ENCODE data around the gene PRSS27.
A peak's percentile ranks its signal among the peaks of the same experiment; 100 is the strongest.
"Not testable (repeated sequence)": the region's sequence is repeated elsewhere in the genome, so short reads cannot be mapped to it uniquely, and the experiment has no call there.

The PRSS27 gene

DNA sequence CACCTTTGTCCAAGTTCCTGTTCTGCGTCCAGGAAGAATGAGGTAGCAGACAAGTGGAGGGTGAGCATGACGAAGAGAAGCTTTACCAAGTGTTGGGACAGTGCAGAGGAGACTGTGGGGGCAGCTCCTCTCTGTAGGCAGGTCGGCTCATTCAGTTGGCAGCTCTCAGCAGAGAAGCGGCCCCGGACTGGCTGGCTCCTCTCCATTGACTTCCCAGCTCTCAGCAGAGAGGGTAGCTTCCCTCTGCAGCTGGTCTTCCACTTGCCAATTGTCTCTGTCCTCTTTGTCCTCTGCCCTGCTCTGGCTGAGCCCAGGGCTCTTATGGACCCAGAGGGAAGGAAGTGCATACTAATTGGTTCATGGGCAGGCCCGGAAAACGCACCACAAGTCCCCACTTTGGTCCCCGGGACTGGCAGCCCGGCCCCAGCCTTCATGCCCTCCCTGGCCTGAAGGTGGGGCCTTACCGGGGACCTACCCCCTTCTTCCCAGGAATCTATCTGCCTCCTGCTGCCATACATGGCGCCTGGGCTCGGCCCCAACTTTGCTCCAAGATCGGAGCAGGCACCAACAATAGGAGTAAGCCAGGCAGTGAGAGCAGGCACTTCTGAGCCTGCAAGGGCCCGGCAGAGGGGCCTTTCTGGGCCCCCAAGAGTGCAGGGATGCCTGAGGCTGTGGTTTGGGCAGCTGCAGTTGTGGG is 27.6 kb downstream of the PRSS27 start:
- DNase-seq: no peak

DNA sequence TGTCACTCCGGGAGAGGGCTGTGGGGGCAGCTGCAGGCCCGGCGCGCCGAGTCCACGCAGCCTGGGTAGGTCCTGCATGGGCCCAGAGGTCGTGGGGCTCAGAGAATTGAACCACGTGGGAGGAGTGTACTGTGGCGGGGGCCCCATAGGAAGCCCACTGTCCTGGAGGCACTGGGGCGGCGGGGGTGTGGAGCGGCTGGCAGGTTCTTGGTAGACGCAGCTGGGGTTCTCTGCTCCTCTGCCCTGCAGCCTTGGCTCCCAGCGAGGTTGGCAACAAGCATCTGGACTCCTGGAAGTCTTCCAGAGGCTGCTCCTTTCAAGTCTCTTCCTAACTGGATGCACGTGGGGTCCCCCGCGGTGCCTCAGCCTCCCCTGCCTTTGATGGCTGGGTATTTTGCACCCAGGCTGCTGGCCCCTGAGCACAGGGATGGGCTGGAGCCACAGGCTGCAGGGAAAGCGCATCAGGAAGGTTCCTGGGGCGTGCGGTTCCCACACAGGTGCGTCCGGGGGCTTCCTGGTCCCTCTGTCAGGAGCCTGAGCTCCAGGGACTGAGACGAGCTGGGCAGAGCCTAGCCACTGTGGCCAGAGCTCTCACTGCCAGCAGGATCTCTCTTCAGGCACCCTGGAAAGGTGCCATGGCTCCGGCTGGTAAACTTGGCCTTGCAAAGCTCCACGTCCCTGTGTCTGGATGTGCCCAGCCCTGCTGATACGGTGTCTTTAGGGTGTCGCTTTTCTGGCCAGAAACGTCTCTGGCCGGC is 28.4 kb downstream of the PRSS27 start:
- no peak for DNase-seq

- DNase-seq: no peak
Observed at GRCh38 chr16:2690852-2691251, 29.2 kb downstream of the PRSS27 start.

GRCh38 chr16:2689968-2690801 is 29.8 kb downstream of the PRSS27 start:
- DNase-seq: no peak

- not testable (repeated sequence) for DNase-seq
Observed at GRCh38 chr16:2689422-2689821, 30.6 kb downstream of the PRSS27 start.

DNA sequence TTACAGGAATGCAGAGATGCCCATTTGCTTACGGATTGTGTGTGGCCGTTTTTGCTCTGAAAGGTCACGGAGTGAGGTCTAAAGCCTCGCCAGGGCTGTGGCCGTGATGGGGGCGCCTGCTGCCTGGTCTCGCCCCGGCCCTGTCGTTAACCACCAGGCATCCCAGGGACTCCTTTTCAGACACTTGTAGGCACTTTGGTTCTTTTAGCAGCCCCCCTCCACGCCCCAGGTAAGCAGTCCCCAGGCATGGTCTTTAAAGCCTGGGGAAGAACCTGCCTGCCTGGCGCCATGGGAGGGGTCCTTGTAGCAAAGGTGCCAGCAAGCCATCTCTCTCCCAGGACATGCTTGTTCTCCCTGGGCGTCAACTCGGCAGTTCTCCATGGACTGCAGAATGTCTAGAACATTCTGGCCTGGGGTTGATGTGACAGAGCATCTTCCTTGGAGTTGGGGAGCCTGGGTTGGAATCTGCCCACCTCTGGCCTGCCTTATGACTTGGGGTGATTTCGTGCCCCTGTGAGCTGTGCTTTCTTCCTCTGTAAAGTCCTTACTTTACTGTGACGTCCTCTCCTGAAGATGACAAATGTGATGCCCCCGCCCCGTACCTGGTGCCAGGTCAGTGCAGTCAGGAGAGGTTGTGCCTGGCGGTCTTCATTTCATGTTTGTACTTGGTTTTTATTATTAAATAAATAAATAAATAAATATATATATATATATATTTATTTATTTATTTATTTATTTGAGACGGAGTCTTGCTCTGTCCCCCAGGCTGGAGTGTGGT is 32.3 kb downstream of the PRSS27 start:
- DNase-seq: no peak

DNA sequence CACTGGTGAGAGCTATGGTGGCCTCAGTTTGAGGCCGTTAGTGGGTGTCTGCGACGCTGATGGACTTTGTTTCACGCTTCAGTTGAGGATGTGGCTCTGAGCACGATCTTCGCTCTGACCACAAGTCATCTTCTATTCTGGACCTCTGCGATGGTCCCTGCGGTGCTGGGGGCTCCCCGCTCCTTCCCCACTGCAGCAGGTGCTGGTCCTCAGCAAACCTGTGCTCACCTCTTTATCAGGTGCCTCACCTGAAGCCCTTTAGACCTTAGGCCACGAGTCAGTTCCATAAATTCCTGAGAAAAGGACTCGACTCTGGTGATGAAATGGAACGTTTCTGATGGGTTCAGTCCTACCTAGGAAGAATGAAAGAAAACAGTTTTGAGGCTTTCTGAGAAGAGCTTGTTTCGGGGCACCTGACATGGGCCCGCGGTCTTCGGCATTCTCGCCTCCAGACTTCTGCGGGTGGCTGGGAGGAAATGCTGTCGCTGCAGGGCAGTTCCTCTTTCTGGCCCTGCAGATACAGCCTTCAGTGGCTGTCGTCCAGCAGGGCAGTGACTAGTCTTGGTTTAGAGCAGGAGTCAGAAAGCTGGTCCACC is 33.0 kb downstream of the PRSS27 start:
- DNase-seq: no peak

DNA sequence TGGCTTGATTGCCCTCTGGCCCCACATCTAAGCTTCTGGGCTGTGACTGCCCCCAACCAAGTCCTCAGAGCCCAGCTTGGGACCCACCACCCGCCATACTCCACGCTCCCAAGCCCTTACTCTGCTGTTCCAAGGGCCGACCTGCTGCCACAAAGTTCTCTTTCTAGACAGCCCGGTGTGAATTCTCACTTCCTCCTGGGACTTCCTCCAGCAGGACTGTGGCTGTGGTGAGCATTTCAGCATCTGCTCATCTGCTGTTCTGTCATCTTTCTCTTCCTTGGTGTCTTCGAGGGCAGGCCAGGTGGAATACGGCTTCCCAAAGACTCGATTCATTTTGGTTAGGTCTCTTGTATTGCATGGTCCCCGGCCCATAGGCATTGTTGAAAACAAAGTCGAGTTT is 33.9 kb downstream of the PRSS27 start:
- DNase-seq: not testable (repeated sequence)

- not testable (repeated sequence) for DNase-seq
Observed at GRCh38 chr16:2683041-2683440, 37.0 kb downstream of the PRSS27 start.

DNA sequence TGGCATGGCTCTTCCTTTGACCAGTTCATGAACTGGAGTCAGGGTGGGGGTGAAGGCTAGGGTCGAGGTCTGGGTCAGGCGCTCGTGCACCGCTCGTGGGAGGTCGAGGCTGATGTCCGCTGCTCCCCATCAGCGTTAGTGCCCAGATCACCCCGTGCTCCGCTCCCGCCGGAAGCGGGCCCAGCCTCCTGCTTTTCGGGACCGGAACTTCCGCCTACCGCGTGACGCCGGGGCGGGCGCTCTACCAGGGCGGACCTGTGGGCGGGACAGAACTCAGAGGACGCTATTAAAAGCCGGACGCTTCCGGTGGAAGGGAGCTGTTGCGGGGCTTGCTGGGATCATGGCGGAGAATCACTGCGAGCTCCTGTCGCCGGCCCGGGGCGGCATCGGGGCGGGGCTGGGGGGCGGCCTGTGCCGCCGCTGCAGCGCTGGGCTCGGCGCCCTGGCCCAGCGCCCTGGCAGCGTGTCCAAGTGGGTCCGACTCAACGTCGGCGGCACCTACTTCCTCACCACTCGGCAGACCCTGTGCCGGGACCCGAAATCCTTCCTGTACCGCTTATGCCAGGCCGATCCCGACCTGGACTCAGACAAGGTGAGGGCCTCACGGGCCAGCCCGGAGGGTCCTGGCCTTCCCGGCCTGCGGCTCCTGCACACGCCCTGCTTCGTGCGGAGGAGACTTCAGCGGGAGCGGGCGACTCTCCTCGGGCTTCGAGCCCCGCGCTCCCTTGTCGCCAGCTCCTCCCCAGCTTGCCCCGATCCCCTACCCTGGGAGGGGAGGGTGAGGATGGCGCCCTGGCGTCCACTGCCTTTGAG is 37.6 kb downstream of the PRSS27 start, which contains the start of gene KCTD5:
KCTD5 (plus strand) TSS at position 315 of the 813 bp plus-strand sequence; CDS start at position 341, 26 bp downstream.
- peak; percentile 89 to 95 for DNase-seq

DNA sequence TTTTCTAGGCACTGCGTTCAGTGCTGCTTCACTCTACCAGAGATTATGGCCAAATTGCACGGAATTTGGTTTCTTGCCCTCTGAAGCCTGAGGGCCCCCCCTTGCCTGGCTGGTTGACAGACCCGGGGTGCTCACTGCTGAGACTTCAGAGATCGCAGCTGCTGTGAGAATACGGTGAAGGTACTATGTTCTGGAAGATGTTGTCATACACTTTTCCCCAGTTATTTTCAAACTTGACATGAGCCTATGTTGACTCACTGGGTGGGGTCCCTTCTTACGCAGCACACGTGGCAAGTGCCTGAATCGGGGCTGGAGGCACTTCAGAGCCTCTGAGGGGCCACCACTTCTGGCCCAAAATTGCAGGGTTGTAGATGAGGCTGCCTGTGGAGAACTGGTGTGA is 39.7 kb downstream of the PRSS27 start:
- not testable (repeated sequence) for DNase-seq

- DNase-seq: not testable (repeated sequence)
Observed at GRCh38 chr16:2679902-2680301, 40.1 kb downstream of the PRSS27 start.

GRCh38 chr16:2678206-2678965 is 41.6 kb downstream of the PRSS27 start:
- DNase-seq: not testable (repeated sequence)

DNA sequence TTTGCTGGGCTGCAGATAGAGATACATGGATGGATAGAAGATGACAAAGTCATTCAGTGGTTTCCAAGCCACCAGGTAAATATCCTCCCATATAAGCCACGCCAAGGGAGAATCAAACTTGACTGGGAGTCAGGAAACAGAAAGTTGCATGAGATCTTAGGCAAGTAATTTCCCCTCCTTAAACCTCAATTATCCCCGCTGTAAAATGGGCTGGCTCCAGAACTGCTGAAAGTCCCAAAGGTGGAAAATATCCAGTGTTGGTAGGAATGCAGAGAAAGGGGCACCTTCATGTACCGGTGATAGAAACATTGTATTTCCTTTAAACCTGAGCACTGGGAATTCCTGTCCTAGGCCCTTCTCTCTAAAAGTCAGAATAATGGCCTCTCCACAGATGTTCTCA is 43.1 kb downstream of the PRSS27 start:
- not testable (repeated sequence) for DNase-seq

- DNase-seq: no peak
Observed at GRCh38 chr16:2675714-2676113, 44.3 kb downstream of the PRSS27 start.

DNA sequence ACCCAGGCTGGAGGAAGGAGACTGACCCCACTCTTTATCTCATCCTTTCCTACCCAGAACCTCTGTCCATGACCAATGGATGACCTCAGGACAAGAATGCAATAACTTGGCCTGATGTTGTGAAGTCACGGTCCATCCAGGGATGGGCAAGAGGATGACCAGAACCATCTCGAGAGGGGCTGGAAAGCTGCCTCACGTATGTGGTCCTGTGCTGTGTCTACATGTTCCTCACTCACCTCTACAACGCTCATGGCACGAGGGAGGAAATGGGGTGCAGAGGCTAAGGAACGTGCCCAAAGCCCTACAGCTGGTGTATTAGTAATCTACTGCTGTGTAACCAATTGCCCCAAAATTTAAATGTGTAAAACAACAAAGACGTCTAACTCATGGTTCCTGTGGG is 45.0 kb downstream of the PRSS27 start:
- no peak for DNase-seq

GRCh38 chr16:2673066-2673999 is 46.7 kb downstream of the PRSS27 start:
- peak; percentile 86 to 89 for DNase-seq

- DNase-seq: no peak
Observed at GRCh38 chr16:2671741-2672140, 48.3 kb downstream of the PRSS27 start.

- DNase-seq: not testable (repeated sequence)
Observed at GRCh38 chr16:2671193-2671592, 48.8 kb downstream of the PRSS27 start.

All from NCI-H524 (cell line).